ENCODE measurements around the gene OSM.
"Not testable (repeated sequence)": the region's sequence is repeated elsewhere in the genome, so short reads cannot be mapped to it uniquely, and the experiment has no call there.

OSM gene

DNA sequence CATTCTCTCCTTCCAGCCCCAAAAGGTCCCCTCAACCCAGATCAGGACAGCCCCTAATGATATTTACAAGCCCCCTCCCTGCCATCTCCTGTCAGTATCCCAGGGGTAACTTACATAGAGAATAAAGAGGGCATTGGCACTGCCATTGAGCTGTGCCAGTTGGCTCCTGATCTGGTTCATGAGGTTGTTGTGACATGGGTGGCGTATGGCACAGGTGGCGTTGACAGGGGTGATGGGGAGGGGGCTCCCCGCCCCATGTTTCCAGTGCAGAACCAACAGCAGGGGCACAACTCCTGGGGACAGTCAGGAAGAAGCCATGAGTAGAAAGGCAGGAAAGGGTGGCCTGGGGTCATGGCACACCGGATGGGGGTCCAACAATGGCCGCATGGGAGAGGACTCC, 22.0 kb downstream of the OSM start:
- no peak for DNase-seq (ENCODE audit: low read depth in 2 of 2)

DNA sequence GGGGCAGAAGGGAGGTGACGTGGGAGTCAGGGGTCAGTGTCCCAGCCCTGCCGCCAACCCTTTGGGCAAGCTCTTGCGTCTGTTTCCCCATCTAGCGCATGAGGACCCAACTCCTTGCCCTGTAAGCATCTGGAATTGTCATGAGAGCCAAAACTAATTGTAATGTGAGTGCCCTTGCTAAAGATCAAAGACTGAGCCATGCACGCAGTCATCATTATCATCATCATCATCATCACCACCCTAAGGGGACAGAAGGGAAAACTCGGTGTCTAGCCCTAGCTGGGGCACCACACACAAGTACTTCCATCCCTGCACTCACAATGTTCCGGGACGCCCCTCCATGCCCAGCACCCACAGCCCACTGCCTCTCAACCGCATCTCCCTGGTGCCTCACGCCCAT, 22.6 kb downstream of the OSM start:
- no peak for DNase-seq (ENCODE audit: low read depth in 2 of 2)

DNA sequence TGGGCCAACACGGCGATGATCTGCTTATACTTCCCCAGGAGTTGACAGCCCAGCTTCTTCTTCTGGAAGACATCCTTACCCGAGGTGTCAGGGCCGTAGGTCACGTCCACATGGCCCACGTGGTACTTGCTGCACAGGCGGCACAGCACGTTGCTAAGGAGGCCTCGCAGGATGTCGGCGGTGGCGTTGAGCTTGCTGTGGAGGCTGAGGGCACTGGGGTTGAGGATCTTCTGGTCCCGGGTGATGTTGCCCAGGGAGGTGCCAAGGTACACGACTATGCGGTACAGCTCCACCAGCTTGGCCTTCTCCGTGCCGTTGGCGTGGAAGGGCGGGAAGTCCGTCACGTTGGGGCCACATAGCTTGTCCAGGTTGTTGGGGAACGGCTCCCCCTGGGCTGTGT, 23.0 kb downstream of the OSM start:
- DNase-seq (ENCODE audit: low read depth in 2 of 2): no peak

DNA sequence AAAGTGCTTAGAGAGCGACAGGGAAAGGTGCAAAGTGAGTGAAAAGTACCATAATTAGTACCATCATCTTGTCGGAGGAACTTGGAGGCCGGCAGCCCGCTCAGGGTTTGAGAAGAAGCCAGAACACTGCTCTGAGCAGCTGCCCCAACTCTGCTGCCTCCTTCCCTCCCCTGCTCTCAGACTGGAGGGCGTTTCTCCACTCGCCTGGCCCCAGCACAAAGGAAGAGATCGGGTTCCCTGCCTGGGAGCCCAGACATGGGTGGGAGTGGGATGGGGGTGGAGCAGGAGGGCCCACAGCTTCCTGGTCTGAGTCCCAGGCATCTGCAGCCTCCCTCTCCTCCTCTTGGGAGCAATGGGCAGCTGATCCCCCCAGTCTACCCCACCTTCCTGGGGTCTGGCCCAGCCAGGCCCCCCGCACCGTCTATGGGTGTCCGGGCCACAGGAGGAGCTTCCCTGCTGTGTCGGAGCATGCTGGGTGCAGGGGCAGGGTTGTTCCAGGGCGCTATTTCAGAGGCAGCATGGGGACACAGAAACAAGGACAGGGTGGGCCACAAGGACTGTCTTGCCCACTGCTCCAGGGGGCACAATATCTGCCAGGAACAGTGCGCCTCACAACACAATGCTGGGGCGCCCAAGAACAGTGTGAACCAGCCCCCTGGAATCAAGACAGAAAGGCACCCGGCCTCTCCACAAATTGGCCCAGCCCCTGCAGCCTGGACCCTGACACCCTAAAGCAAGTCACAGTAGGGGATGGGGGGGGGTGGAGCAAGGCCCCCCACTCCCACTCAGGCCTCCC, 24.9 kb downstream of the OSM start:
- no peak for DNase-seq (ENCODE audit: low read depth in 2 of 2)

DNA sequence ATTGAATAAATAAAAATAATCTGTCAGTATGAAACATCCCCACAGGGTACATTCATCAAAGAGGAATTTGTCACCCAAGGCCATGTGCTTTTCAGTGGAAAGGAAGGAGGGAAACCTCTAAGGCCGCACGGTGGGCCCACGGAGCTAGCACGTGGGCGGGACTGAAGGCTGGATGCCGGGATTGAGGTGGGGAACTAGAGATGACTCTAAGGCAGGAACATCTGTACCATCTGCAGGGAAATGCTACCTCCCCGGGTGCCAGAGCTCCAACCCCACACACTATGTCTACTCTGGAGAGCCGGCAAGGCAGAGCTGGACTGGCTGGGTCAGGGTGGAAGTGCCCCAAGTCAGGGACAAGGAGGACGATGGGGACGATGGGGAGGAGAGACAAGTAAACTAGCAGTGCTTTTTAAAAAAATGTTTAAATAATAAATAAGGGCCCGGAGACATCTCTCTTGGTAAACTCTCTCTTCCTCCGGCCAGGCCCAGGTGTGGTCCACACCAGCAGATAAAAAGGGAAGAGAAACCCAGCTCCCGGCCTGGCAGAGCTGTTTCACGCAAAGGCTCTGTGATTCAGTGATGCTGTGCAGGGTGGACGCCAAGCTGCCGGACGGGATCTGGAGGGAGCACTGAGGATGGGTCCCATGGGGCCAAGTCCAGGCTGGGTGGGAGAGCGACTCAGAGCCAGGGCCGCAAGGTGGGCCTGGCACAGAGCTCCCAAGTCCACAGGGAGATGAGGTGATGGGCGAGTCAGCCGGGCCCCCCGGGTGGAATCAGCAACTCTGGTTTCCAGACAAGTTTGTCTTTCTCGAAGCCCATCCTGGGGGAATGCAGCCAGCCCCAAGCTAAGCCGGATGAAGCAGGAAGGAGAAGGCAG, 25.9 kb downstream of the OSM start:
- DNase-seq (ENCODE audit: low read depth in 2 of 2): no peak

DNA sequence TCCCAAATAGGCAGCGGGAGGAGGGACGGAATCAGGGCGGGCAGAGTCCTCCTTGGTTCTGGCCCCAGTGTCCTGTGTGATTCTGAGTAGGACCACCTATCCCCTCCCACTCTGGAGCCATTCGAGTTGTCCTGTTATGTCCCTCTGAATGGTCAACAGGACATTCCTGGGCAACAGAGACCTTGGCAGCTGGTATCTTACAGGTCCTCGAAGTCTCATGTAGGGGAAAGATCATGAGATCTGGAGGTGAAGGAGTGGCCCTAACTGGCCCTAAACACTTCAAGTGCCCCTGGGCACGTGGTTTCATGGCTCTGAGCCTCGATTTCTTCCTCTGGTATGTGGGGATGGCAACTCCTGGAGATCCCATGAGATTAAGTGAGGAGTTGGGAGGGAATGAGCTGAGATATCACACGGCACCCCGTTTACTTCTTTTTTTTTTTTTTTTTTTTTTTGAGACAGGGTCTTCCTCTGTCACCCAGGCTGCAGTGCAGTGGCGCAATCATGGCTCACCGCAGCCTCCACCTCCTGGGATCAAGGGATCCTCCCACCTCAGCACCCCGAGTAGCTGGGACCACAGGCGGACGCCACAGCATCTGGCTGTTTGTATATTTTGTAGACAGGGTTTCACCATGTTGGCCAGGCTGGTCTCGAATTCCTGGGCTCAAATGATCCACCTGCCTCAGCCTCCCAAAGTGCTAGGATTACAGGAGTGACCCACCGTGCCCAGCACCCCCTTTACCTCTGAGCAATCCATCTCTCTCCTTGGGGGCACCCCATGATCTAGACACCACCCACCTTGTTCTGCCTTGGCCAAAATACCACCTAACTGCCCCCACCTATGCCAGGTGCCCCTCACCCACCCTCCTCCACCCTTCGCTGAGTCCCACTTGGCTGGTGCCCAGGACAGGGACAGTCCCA, 26.9 kb downstream of the OSM start:
- DNase-seq (ENCODE audit: low read depth in 2 of 2): no peak

DNA sequence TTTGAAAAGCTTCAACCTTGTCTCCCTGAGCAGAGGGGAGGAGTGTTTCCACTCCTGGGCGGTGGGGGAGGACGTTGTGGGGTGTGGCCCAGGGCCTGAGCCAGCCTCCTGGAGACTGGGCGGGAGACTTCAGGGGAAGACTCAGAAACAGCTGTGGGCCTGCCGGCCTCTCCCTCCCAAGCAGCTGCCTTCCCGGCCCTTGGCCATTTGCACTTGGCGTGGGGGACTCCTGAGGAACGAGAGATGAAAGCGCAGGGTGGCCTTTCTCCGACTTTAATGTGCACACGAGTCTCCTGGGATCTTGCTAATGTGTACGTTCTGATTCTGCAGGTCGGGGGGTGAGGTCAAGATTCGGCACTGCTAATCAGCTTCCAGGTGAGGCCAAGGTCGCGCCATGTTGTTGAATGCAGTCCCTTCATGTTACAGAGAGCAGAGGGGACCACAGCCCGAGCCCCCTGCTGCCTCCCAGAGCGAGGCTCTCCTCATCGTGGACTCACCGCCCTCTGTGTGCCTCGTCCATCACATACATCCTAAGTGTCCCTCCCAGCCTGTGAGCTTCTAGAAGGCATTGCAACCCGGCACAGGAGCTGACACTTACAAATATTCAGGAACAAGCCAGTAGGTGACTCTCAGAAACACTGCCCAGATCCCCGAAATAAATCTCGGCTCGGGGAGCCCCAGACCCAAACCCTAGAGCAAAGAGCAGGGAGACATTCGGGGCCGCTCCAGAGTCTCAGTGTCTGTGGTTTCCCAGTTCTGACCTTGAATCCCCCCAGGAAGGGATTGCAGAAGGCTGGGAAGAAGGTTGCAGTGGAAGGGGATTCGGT, 27.8 kb downstream of the OSM start:
- DNase-seq (ENCODE audit: low read depth in 2 of 2): no peak

DNA sequence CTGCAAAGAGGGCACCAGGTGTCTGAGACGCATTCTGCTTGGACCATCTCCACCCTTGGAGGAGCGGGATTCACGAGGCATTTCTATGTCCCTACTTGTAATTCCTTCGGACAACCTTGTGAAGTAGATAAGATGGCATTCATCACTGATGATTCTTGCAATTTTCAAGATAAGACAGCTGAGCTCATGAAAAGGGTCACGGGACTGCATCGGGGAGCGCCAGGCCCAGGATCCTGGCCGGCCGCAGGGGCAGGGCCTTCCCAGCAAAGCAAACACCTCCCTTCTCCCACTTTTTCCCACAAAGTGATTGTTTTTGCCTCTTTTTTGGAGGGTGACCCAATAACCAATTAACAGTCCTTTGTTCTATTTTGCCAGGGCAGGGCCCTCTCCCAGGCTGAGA, 28.5 kb downstream of the OSM start:
- DNase-seq (ENCODE audit: low read depth in 2 of 2): no peak

DNA sequence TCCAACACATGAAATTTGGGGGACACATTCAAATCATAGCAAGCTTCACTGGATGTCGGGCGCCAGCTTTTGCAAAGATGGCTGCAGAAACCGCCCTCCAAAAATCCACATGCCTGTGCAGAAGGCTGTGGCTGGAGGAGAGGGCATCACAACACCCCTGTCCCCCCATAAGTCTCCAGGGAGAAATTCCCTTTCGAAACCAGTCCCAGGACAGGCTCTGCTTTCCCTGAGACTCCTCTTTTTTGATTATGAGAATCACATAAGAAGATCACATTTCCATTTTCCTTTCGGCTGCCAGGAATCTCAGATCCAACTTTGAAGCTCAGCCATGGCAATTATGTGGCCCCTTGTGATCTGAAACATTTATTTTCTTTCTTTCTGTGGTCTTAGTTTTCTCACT, 29.8 kb downstream of the OSM start:
- no peak for DNase-seq (ENCODE audit: low read depth in 2 of 2)

DNA sequence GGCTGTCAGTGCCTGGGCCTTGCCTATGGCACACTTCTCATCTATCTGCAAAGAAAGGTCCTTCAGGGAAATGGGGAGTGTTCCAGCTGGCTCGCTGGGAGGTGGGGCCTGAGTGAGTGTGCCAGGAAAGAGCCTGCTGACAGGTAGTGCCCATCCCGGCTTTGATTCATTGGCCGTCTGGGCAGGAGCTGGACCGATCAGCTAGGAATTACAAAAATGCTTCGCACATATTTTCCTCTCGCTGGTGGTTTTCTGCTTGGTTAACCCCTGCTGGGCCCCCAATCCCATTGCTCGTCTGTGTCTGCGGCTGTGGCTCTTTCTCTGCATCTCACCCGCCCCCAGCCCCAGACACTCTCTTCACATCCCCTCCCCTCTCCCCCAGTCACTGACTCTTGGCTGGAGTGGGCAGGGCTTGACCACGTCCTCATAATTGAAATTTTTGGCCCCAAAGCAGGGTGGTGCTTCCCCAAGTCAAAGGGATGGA, 30.9 kb downstream of the OSM start:
- no peak for DNase-seq (ENCODE audit: low read depth in 2 of 2)

DNA sequence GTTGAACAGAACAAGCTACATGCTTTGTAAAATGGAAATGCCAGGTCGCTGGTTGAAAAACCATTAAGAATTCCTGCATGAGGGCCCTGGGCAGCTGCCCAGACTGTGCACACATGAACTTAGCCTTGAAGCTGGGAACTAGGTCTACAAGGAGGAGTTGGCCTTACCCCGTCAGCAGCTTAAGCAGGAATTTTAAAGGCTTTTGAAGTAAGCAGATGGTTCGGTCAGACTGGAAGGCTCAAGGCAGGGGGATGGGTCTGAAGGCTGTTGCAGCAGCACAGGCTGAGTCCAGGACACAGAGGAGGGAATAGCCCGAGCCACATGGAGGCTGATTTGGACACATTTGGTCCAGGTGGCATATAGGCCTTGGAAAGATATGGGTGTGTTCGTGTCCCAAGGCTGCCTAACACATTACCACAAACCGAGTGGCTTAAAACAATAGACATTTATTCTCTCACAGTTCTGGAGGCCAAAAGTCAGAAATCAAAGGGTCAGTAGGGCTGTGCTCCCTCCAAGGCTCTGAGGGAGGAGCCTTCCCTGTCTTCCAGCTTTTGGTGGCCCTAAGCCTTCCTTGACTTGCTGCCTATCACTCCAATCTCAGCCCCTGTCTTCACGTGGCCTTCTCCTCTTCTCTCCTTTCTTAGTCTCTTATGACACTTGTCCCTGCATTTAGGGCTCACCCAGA, 31.7 kb downstream of the OSM start:
- no peak for DNase-seq (ENCODE audit: low read depth in 2 of 2)

DNA sequence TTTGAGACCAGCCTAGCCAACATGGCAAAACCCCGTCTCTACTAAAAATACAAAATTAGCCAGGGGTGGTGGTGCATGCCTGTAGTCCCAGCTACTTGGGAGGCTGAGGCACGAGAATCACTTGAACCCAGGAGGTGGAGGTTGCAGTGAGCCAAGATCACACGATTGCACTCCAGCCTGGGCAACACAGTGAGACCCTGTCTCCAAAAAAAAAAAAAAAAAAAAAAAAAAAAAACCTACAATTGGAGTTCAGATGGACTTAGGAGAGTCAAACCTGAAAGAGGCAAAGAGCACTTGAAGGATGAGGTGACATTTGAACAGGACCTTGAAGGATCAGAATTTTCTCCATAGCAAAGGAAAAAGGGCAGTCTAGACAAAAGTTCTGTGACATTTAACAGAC, 32.3 kb downstream of the OSM start:
- not testable (repeated sequence) for DNase-seq (ENCODE audit: low read depth in 2 of 2)

DNA sequence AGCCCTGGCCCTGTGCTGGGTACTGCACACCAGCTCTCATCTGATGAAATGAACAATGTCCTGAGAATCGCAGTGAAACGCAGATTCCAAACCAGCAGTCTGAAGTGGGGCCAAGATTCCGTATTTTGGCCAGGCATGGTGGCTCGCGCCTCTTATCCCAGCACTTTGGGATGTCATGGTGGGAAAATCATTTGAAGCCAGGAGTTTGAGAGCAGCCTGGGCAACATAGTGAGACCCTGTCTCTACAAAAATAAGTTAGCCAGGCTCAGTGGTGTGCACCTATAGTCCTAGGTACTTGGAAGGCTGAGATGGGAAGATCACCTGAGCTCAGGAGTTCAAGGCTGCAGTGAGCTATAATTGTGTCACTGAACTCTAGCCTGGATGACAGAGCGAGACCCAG, 33.1 kb downstream of the OSM start:
- DNase-seq (ENCODE audit: low read depth in 2 of 2): no peak

DNA sequence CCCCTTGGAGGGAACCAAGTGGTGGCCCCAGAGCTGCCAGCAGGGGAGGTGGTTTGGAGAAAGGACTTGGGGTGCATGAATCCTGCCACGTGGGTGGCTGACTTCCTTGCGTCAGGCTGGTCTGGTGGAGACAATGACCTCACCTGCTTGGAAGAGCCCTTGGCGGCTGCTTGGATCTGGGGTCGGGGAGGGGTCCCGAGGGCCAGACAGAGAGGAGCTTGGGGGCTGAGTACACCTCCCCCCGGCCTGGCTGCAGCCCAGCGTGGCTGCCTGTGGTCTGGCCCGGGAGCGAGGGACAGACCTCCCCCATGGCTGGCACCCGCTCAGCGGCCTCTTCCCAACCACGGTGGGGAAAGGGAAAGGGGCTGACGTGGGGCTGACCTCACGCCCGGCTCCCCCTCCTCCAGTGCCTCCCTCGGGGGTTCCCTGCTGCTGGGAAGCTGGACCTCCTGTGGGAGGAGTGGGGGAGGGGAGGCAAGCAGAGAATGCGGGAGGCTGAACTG, 33.9 kb downstream of the OSM start:
- no peak for DNase-seq (ENCODE audit: low read depth in 2 of 2)

DNA sequence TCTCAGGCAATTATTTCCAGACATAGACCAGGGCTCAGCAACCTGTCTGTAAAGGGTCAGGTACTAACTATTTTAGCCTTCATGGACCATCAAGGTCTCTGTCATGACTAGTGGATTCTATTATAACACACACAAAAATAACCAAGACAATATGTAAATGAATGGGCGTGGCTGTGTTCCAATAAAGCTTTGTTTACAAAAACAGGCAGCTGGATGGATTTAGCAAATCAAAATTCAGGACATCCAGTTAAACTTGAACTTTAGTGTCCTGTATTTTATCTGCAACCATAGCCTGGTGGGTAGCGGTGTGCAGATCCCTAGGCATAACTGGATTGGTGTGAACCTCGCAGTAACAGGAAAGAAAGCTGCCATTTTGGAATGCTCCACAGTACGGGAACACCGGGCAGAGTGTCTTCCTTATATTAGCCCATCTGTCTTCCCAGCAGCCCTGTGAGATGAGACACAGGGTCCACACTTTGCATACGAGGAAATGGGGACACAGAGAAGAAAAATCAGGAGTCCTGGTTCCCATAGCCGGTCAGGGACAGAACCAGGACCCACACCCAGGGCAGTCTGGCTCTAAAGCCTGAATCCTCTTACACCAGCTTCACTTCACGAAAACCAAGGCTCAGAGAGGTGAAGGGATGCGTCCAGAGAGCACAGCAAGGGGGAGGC, 35.7 kb downstream of the OSM start:
- DNase-seq (ENCODE audit: low read depth in 2 of 2): no peak

DNA sequence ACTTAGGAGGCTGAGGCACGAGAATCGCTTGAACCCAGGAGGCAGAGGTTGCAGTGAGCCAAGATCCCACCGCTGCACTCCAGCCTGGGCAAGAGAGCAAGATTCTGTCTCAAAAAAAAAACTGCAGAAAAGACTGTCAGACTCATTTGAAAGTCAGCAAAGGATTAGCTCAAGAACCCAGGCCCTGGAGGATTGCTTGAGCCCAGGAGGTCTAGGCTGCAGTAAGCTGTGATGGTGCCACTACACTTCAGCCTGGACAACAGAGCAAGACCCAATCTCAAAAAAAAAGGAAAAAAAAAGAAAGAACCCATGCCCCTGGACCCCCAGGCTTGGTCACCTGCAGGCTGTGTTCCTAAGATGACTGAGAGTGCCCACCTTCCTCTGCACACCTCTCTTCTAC, 36.3 kb downstream of the OSM start:
- no peak for DNase-seq (ENCODE audit: low read depth in 2 of 2)

DNA sequence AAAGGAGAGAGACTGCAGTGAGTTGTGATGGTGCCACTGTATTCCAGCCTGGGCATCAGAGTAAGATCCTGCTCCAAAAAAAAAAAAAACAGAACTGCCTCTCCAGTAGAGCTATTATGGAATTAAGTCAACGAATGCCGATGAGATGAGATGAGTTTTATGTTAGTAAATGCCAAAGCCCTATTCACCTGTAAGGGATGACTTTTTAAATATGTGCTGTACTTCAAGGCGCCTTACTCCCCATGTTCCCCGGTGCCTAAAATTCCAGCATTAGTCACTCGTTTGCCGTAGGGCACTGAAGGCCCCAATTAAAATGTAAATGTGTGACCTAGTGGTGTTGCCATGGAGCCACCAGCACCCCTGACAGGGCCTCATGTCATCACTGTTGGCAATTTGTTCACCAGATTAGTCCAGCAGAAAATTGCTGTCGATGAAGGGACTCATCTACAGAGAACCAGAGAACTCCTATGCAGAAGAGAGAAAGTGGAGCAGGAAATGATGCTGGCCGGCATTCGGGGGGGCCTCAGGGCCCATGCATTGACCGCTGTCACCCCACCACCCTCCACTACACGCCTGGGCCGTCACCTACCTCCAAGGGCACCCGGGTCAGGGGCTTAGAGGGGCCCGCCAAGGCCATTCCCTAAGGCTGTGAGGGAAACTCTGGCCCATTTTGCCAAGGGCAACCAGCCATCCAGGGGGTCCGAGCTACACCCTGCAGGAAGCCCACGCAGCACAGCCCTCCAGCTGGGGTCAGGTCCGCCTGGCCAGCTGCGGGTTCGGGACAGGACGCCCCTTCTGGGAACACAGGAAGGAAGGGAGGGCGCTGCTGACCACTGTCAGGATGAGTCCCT, 37.9 kb downstream of the OSM start:
- DNase-seq (ENCODE audit: low read depth in 2 of 2): no peak

DNA sequence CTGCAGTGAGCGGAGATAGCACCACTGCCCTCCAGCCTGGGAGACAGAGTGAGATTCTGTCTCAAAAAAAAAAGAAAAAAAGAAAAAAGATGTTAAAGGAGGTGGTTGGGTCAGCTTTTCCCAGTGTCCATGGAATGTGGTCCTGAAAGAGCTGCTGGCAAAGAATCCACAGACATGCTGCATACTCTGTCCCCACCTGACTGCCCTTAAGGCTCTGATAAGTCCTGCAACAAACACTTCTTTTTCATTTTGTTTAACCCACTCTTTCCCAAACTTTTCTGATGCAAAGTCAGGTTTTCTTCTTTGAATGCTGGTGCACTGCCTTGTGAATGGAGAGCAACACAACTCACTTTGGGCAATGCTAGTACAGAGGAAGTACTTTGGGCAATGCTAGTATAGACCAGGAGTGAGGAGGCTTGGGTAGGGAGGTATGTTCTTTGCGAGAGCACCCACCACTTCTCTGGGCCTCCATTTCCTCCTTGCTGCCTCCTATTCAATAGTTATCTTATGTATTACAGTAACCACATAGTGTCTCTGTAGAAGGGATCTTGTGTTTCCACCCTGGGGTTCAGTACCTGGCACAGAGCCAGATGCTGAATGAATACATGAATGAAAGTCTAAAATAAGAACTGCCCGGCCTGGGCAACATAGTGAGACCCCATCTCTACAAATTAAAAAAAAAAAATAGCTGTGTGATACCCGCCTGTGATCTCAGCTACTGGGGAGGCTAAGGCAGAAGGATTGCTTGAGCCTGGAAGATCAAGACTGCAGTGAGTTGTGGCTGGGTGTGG, 39.0 kb downstream of the OSM start:
- DNase-seq (ENCODE audit: low read depth in 2 of 2): no peak
